ENCODE measurements around the gene HNRNPAB. TPM values are rescaled to one million over a fixed set of nuclear protein-coding genes. Genes with fewer than 3 reads are reported as not detected.

The HNRNPAB gene
- total RNA-seq, 1 experiment from 2014 or later = 547 TPM

DNA sequence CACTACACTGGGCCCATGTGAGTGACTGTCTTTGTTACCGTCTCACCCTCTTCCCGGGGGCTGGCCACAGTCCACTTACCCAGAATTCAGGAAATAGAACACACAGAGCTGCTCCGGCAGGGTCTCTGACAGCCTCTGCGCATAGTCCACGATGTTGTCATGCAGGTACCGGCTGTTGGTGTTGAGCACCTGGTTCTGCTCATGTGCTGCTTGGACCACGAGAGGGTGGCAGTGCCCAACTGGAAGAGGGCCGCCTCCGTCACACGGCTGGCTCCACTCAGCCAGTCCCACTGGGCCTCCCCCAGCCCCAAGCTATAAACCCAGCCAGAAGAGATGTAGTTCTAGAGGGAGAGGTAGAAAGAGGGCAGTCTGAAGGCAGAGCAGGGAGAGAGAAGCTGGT is 25.5 kb downstream of the HNRNPAB start:
- H3K4ac ChIP-seq (ENCODE audit: low read depth, low read length) = no peak overlapping the region
- no peaks in the 10 kb centered on the region for H3K9me3 ChIP-seq (ENCODE audit: control insufficient read depth, low read depth, low read length)
- no peak overlapping the region for H2AK5ac ChIP-seq (ENCODE audit: insufficient read length, low read length)
- no peak overlapping the region for H3K9ac ChIP-seq (ENCODE audit: extremely low read depth, insufficient read length, low read length)
- WGBS (ENCODE audit: extremely low coverage, insufficient read length, low lambda C conversion rate) = no CpG with 5 or more reads among the region's 10 CpGs
- Mint-ChIP-seq H3K4me3 (peak overlapping the region; percentile 46 to 55; a peak in 2 of 5 replicates), H3K36me3 (ENCODE audit: insufficient read depth in 1 of 3, low read depth in 3 of 3) (peaks cover 44 to 64% (median 53%) of the 10 kb centered on the region in 3 experiments), H3K27me3 (ENCODE audit: low read depth) (no peaks in the 10 kb centered on the region; the same call in 1 of the 2 replicates), H3K9me3 (no peaks in the 10 kb centered on the region; a peak in 1 of 5 replicates), H3K27ac (no peak overlapping the region), H3K4me1 (peaks cover 11 to 19% of the 10 kb centered on the region in 2 experiments)
- no peak overlapping the region for H2BK20ac ChIP-seq (ENCODE audit: low read depth, low read length, poor library complexity, severe bottlenecking)
- H3T11ph ChIP-seq (ENCODE audit: low read length) = no peak overlapping the region
- H2BK12ac ChIP-seq (ENCODE audit: insufficient read length, low read depth, low read length) = no peak overlapping the region
- H4K91ac ChIP-seq (ENCODE audit: insufficient read length, low read depth, low read length) = no peak overlapping the region
- no peak overlapping the region for H3K27ac ChIP-seq (ENCODE audit: insufficient read length, low read depth, low read length)
- no peak overlapping the region for H4K5ac ChIP-seq (ENCODE audit: insufficient read length, low read depth, low read length)
- no peak overlapping the region for H3K4me2 ChIP-seq (ENCODE audit: insufficient read depth, insufficient read length, low read length)
- no peaks in the 10 kb centered on the region for H3K4me1 ChIP-seq (ENCODE audit: insufficient read depth, low read length)
- H3K27me3 ChIP-seq (ENCODE audit: insufficient read depth, low read length) = no peaks in the 10 kb centered on the region
- H3K23me2 ChIP-seq (ENCODE audit: insufficient read length, low read depth, low read length, poor library complexity, severe bottlenecking) = peaks cover 3% of the 10 kb centered on the region
- no peaks in the 10 kb centered on the region for H3K79me1 ChIP-seq (ENCODE audit: insufficient read depth, low read depth, low read length, poor library complexity, severe bottlenecking)
- H4K8ac ChIP-seq (replicated peaks; ENCODE audit: insufficient read length, low read depth, low read length) = no peak overlapping the region
- H3K79me2 ChIP-seq (ENCODE audit: insufficient read depth, low read length) = peaks cover 4% of the 10 kb centered on the region; the same call in 1 of the 2 replicates
- H3K56ac ChIP-seq (ENCODE audit: insufficient read length, low read depth, low read length) = no peak overlapping the region
- TF ChIP-seq, protein P1, sequence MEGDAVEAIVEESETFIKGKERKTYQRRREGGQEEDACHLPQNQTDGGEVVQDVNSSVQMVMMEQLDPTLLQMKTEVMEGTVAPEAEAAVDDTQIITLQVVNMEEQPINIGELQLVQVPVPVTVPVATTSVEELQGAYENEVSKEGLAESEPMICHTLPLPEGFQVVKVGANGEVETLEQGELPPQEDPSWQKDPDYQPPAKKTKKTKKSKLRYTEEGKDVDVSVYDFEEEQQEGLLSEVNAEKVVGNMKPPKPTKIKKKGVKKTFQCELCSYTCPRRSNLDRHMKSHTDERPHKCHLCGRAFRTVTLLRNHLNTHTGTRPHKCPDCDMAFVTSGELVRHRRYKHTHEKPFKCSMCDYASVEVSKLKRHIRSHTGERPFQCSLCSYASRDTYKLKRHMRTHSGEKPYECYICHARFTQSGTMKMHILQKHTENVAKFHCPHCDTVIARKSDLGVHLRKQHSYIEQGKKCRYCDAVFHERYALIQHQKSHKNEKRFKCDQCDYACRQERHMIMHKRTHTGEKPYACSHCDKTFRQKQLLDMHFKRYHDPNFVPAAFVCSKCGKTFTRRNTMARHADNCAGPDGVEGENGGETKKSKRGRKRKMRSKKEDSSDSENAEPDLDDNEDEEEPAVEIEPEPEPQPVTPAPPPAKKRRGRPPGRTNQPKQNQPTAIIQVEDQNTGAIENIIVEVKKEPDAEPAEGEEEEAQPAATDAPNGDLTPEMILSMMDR (conservative IDR thresholded peaks at IDR 0.05) = no peak
- no peak overlapping the region for H3K18ac ChIP-seq (ENCODE audit: insufficient read length, low read depth, low read length)
- no peak for DNase-seq
- no peak overlapping the region for H2AFZ ChIP-seq (ENCODE audit: low read length)
- H2BK120ac ChIP-seq (ENCODE audit: low read depth, low read length, poor library complexity, severe bottlenecking) = no peak overlapping the region
- no peaks in the 10 kb centered on the region for H4K20me1 ChIP-seq (ENCODE audit: control insufficient read depth, insufficient read depth, insufficient read length)
- no peak overlapping the region for H2BK15ac ChIP-seq (ENCODE audit: low read depth, low read length)
- no peak overlapping the region for H3K23ac ChIP-seq (ENCODE audit: insufficient read length, low read depth, low read length)
- H2BK5ac ChIP-seq (ENCODE audit: insufficient read length, low read length) = no peak overlapping the region
- H3K14ac ChIP-seq (ENCODE audit: insufficient read depth, low read length) = no peak overlapping the region
